ENCODE measurements around the gene STXBP1.

The STXBP1 gene

GRCh38 chr9:127714020-127714750 lies 102.1 kb downstream of the STXBP1 start:
- no peak for DNase-seq (ENCODE audit: low read depth in 2 of 2)

- DNase-seq (ENCODE audit: low read depth in 2 of 2), result no peak
Observed at GRCh38 chr9:127714951-127715469, 102.9 kb downstream of the STXBP1 start.

GRCh38 chr9:127715470-127716337 lies 103.6 kb downstream of the STXBP1 start, which contains the start of the genes PTRH1 and TTC16:
PTRH1 (minus strand) TSS chr9:127715663; CDS start chr9:127715639, 24 bp downstream.
TTC16 (plus strand) TSS chr9:127716079; CDS start chr9:127716146, 67 bp downstream.
- DNase-seq (ENCODE audit: low read depth in 2 of 2), result peak; percentile 93 to 95

- DNase-seq (ENCODE audit: low read depth in 2 of 2), result no peak
Observed at GRCh38 chr9:127716412-127716811, 104.3 kb downstream of the STXBP1 start.

DNA sequence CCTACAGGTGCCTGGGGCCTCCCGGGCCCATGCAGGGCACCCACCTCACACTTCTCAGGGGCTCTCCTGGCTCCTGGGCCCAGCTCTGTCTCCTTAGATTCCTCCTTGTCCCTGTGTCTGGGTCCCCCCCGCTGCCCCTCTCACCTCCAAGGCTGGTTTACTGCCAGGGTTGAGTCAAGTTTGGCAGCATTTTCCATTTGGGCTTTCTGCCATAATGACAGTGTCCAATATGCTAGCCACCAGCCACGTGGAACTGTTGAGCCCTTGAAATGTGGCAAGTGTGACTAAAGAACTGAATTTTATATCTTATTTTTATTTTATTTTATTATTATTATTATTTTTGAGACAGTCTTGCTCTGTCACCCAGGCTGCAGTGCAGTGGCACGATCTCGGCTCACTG lies 105.7 kb downstream of the STXBP1 start:
- DNase-seq (ENCODE audit: low read depth in 2 of 2), result no peak

- DNase-seq (ENCODE audit: low read depth in 2 of 2), result no peak
Observed at GRCh38 chr9:127720031-127720864, 108.2 kb downstream of the STXBP1 start.

DNA sequence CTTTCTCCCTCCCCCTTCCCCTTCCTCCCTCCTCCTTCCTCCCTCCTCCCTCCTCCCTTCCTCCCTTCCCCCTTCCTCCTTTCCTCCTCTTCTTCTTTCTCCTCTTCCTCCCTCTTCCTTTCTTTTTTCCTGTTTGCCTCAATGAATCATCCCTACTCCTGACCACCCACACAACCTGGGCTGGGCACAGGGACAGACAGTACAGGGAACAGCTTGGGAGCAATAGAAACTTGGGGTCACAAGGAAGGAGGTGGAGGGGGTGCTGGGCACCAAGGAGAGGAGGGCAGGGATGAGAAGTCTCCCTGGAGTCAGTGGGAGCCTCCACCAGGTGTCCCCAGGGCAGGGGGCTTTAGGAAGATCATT lies 108.8 kb downstream of the STXBP1 start:
- DNase-seq (ENCODE audit: low read depth in 2 of 2), result no peak

DNA sequence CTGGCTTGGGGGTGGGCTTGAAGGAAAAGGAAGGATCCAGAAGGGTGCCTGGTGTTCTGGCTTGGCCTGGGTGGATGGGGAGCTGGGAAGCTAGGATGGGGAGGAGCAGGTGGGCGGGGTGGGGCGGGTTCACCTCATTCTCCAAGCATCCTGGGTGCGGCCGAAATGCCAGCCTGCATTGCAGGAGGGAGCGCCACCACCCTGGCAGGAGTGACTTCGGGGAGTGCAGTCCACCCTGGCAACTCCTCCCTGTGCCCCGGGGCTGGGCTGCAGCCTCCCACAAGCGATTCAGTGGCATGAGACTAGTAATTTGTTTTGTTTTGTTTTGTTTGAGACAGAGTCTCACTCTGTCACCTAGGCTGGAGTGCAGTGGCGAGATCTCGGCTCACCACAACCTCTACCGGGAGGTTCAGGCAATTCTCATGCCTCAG lies 109.3 kb downstream of the STXBP1 start:
- no peak for DNase-seq (ENCODE audit: low read depth in 2 of 2)

DNA sequence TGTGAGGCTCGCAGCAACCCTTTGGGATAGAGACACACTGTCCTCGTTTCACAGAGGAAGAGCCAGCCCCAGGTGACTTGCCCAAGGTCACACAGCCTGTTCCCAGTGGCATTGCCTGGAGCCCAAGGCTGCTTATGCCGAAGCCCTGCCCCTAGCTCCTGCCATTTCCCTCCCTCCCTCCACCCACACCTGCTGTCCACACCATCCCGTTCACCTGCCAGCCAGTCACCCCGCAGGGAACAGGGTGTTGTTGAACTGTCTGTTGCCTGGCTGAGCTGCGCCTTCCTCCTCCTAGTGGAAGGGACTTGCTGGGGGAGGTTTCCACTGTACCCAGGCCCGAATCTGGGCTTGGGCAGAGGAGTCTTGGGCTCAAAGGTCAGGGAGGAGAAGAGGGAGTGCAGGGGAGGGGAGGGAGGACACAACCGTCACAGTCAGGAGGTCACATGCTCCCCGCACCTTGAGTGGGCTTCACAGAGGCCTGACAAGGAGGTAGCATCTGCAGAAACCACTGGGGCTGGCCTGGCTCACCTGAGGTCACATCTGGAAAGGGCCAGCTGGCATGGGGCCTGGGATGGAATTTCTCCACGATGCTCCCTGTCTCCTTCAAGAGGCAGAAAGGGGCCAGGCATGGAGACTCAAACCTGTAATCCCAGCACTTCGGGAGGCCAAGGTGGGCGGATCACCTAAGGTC lies 110.1 kb downstream of the STXBP1 start:
- no peak for DNase-seq (ENCODE audit: low read depth in 2 of 2)

GRCh38 chr9:127723013-127723412 lies 110.9 kb downstream of the STXBP1 start:
- no peak for DNase-seq (ENCODE audit: low read depth in 2 of 2)

GRCh38 chr9:127723444-127723843 lies 111.4 kb downstream of the STXBP1 start:
- DNase-seq (ENCODE audit: low read depth in 2 of 2), result no peak

DNA sequence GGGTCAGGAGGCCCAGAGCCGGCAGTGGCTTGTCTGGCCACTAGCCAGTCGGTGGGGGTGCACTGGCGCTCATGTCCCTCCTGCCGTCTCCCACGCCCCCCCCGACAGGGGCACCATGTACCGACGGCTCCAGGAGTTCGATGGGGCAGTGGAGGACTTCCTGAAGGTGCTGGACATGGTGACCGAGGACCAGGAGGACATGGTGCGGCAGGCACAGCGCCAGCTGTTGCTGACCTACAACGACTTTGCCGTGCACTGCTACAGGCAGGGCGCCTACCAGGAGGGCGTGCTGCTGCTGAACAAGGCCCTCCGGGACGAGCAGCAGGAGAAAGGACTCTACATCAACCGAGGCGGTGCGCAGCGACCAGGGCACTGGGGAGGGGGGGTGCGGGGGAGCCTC lies 111.9 kb downstream of the STXBP1 start:
- DNase-seq (ENCODE audit: low read depth in 2 of 2), result no peak

GRCh38 chr9:127726871-127727270 lies 114.8 kb downstream of the STXBP1 start:
- no peak for DNase-seq (ENCODE audit: low read depth in 2 of 2)

GRCh38 chr9:127728808-127729207 lies 116.7 kb downstream of the STXBP1 start:
- no peak for DNase-seq (ENCODE audit: low read depth in 2 of 2)

GRCh38 chr9:127729522-127730256 lies 117.6 kb downstream of the STXBP1 start:
- DNase-seq (ENCODE audit: low read depth in 2 of 2), result no peak

- DNase-seq (ENCODE audit: low read depth in 2 of 2), result no peak
Observed at GRCh38 chr9:127730262-127730661, 118.2 kb downstream of the STXBP1 start.

GRCh38 chr9:127730799-127731410 lies 118.8 kb downstream of the STXBP1 start:
- DNase-seq (ENCODE audit: low read depth in 2 of 2), result no peak

- no peak for DNase-seq (ENCODE audit: low read depth in 2 of 2)
Observed at GRCh38 chr9:127731938-127732337, 119.9 kb downstream of the STXBP1 start.

- no peak for DNase-seq (ENCODE audit: low read depth in 2 of 2)
Observed at GRCh38 chr9:127732444-127732843, 120.4 kb downstream of the STXBP1 start.

DNA sequence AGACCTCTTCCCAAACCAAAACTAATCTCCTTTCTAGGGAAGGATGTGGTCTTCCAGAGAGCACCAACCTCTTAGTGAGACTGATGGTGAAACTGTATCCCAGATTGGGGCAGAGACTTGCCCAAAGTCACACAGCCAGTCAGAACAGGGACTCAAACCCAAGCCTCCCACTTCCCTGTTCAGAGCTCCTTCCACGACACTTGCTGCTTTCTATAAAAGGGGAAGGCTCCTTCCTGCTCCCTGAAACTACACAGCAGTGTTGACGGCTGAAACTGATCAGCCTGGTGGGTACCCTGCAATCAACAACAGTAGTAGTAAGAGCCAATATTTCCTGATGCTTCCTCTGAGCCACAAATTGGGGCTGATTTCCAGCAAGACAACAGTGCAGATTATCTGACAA lies 121.5 kb downstream of the STXBP1 start:
- no peak for DNase-seq (ENCODE audit: low read depth in 2 of 2)

Measured in stimulated activated CD8-positive, alpha-beta memory T cell treated with anti-CD3 and anti-CD28 coated beads, Interleukin-15, amount 100 ng/mL, for 4 hours (primary cell).